Measurements from ENCODE around the gene EEFSEC. TPM values are rescaled to one million over a fixed set of nuclear protein-coding genes. Genes with fewer than 3 reads are reported as not detected.

The EEFSEC gene
- polyA plus RNA-seq, 4 donors = 15.7 to 27.8 (median 21.6) TPM

GRCh38 chr3:128215290-128215689 lies 62.0 kb downstream of the EEFSEC start:
- DNase-seq (ENCODE audit: low read depth in 4 of 4, low spot score in 3 of 4) = no peak

- no peak for DNase-seq (ENCODE audit: low read depth in 4 of 4, low spot score in 3 of 4)
These were observed 62.7 kb downstream of the EEFSEC start for GRCh38 chr3:128215800-128216495.

- DNase-seq (ENCODE audit: low read depth in 4 of 4, low spot score in 3 of 4) = peak in 3 of 4 donors; percentile 48 to 54 (median 53)
These were observed 64.6 kb downstream of the EEFSEC start for GRCh38 chr3:128217702-128218547.

- no peak for DNase-seq (ENCODE audit: low read depth in 4 of 4, low spot score in 3 of 4)
These were observed 65.4 kb downstream of the EEFSEC start for GRCh38 chr3:128218548-128219257.

- DNase-seq (ENCODE audit: low read depth in 4 of 4, low spot score in 3 of 4) = no peak
These were observed 68.0 kb downstream of the EEFSEC start for GRCh38 chr3:128221328-128221727.

GRCh38 chr3:128222796-128223385 lies 69.6 kb downstream of the EEFSEC start:
- no peak for DNase-seq (ENCODE audit: low read depth in 4 of 4, low spot score in 3 of 4)

- DNase-seq (ENCODE audit: low read depth in 4 of 4, low spot score in 3 of 4) = no peak
These were observed 73.0 kb downstream of the EEFSEC start for GRCh38 chr3:128226186-128226725.

GRCh38 chr3:128226795-128227395 lies 73.6 kb downstream of the EEFSEC start:
- no peak for DNase-seq (ENCODE audit: low read depth in 4 of 4, low spot score in 3 of 4)

- no peak for DNase-seq (ENCODE audit: low read depth in 4 of 4, low spot score in 3 of 4)
These were observed 74.2 kb downstream of the EEFSEC start for GRCh38 chr3:128227507-128227906.

- DNase-seq (ENCODE audit: low read depth in 4 of 4, low spot score in 3 of 4) = no peak
These were observed 75.2 kb downstream of the EEFSEC start for GRCh38 chr3:128228366-128228910.

- DNase-seq (ENCODE audit: low read depth in 4 of 4, low spot score in 3 of 4) = no peak
These were observed 76.0 kb downstream of the EEFSEC start for GRCh38 chr3:128229106-128229857.

- DNase-seq (ENCODE audit: low read depth in 4 of 4, low spot score in 3 of 4) = no peak
These were observed 78.3 kb downstream of the EEFSEC start for GRCh38 chr3:128231606-128232005.

- no peak for DNase-seq (ENCODE audit: low read depth in 4 of 4, low spot score in 3 of 4)
These were observed 79.3 kb downstream of the EEFSEC start for GRCh38 chr3:128232376-128233178.

- no peak for DNase-seq (ENCODE audit: low read depth in 4 of 4, low spot score in 3 of 4)
These were observed 82.1 kb downstream of the EEFSEC start for GRCh38 chr3:128235207-128235926.

- no peak for DNase-seq (ENCODE audit: low read depth in 4 of 4, low spot score in 3 of 4)
These were observed 83.4 kb downstream of the EEFSEC start for GRCh38 chr3:128236657-128237056.

- no peak for DNase-seq (ENCODE audit: low read depth in 4 of 4, low spot score in 3 of 4)
These were observed 84.3 kb downstream of the EEFSEC start for GRCh38 chr3:128237348-128238183.

- no peak for DNase-seq (ENCODE audit: low read depth in 4 of 4, low spot score in 3 of 4)
These were observed 84.9 kb downstream of the EEFSEC start for GRCh38 chr3:128238184-128238489.

All from left renal pelvis (tissue), 4 donors.